Measurements from ENCODE around the gene MEX3C.

DNA sequence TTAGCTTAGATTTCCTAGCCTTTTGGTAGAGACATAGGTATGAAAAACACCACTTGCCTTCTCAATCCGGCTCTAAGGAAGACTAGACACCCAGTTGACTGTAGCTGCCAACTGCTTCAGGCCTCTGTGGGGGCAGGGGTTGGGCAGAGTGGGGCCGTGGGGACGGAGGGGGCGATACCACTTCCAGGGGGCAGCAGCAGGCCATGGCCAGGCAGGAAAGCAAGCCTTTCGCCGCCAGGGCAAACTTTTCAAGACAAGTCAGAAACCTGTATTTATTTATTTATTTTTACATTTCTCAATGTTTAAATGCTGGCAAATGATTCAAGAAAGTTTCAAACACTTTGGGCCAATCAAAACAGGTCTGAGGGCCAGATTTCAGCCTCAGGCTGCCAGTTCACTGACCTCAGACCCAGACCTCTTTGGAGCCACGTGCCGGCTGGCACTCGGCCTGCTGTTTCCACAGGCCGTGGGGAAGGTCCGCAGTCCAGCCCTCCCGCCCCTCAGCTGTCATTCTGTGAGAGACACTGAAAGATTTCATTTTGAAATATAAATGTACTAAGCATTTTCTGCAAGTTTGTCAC, 63.8 kb downstream of the MEX3C start:
- TF ChIP-seq, protein P1, sequence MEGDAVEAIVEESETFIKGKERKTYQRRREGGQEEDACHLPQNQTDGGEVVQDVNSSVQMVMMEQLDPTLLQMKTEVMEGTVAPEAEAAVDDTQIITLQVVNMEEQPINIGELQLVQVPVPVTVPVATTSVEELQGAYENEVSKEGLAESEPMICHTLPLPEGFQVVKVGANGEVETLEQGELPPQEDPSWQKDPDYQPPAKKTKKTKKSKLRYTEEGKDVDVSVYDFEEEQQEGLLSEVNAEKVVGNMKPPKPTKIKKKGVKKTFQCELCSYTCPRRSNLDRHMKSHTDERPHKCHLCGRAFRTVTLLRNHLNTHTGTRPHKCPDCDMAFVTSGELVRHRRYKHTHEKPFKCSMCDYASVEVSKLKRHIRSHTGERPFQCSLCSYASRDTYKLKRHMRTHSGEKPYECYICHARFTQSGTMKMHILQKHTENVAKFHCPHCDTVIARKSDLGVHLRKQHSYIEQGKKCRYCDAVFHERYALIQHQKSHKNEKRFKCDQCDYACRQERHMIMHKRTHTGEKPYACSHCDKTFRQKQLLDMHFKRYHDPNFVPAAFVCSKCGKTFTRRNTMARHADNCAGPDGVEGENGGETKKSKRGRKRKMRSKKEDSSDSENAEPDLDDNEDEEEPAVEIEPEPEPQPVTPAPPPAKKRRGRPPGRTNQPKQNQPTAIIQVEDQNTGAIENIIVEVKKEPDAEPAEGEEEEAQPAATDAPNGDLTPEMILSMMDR (IDR thresholded peaks at IDR 0.05; ENCODE audit: poor library complexity, severe bottlenecking) = no peak
- no peak for TF ChIP-seq TAF1 (IDR thresholded peaks at IDR 0.05; ENCODE audit: low read depth)
- no peak for TF ChIP-seq EZH2 (IDR thresholded peaks at IDR 0.05; ENCODE audit: borderline replicate concordance, insufficient read depth, low read length, poor library complexity, severe bottlenecking)
- no peak for TF ChIP-seq POLR2AphosphoS5 (IDR thresholded peaks at IDR 0.05)
- no peak for TF ChIP-seq RAD21 (conservative IDR thresholded peaks at IDR 0.05)
- no peak for TF ChIP-seq EP300 (conservative IDR thresholded peaks at IDR 0.05; ENCODE audit: poor library complexity, severe bottlenecking)
- TF ChIP-seq MXI1 (conservative IDR thresholded peaks at IDR 0.05; ENCODE audit: poor library complexity, severe bottlenecking) = no peak
- TF ChIP-seq, protein P2, sequence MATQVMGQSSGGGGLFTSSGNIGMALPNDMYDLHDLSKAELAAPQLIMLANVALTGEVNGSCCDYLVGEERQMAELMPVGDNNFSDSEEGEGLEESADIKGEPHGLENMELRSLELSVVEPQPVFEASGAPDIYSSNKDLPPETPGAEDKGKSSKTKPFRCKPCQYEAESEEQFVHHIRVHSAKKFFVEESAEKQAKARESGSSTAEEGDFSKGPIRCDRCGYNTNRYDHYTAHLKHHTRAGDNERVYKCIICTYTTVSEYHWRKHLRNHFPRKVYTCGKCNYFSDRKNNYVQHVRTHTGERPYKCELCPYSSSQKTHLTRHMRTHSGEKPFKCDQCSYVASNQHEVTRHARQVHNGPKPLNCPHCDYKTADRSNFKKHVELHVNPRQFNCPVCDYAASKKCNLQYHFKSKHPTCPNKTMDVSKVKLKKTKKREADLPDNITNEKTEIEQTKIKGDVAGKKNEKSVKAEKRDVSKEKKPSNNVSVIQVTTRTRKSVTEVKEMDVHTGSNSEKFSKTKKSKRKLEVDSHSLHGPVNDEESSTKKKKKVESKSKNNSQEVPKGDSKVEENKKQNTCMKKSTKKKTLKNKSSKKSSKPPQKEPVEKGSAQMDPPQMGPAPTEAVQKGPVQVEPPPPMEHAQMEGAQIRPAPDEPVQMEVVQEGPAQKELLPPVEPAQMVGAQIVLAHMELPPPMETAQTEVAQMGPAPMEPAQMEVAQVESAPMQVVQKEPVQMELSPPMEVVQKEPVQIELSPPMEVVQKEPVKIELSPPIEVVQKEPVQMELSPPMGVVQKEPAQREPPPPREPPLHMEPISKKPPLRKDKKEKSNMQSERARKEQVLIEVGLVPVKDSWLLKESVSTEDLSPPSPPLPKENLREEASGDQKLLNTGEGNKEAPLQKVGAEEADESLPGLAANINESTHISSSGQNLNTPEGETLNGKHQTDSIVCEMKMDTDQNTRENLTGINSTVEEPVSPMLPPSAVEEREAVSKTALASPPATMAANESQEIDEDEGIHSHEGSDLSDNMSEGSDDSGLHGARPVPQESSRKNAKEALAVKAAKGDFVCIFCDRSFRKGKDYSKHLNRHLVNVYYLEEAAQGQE (IDR thresholded peaks at IDR 0.05; ENCODE audit: borderline replicate concordance) = no peak

Data from neural cell (in vitro differentiated cells).